Left lung (tissue), 10 donors: ENCODE data around the gene PHYH. TPM values are rescaled to one million over a fixed set of nuclear protein-coding genes. Genes with fewer than 3 reads are reported as not detected.
"Not testable (repeated sequence)": the region's sequence is repeated elsewhere in the genome, so short reads cannot be mapped to it uniquely, and the experiment has no call there.

Experiments used
- ATAC-seq: fragments of 200-7000 bp; cut with Tn5 transposase; one replicate; pipeline ENCODE4 v1.9.1; 2020; ENCODE audit warnings: moderate library complexity
- DNase-seq, 4 donors: peaks; one replicate each; pipeline ENCODE4 v3.0.0-alpha.2; 2013 to 2020
- H3K27ac ChIP-seq, 2 donors: fragments of 200-600 bp; sonication (generic) in 1 of 2; one replicate each; pipeline versions ENCODE4 v1.5.0 to v1.8.0; 2020 to 2021
- H3K27me3 ChIP-seq, 2 donors: fragments of 200-600 bp; sonication (generic) in 1 of 2; one replicate each; pipeline versions ENCODE4 v1.5.0 to v1.8.0; 2020 to 2021
- H3K36me3 ChIP-seq, 2 donors: fragments of 200-600 bp; sonication (generic) in 1 of 2; one replicate each; pipeline versions ENCODE4 v1.5.0 to v1.8.0; 2020 to 2021
- H3K4me1 ChIP-seq, 2 donors: fragments of 200-600 bp; one replicate each; pipeline ENCODE4 v1.8.0; 2021
- H3K4me3 ChIP-seq, 2 donors: fragments of 200-600 bp; sonication (generic) in 1 of 2; one replicate each; pipeline versions ENCODE4 v1.5.0 to v1.8.0; 2020 to 2021; ENCODE audit warnings: mild to moderate bottlenecking in 1 of 2
- H3K9me3 ChIP-seq, 2 donors: fragments of 200-600 bp; sonication (generic) in 1 of 2; one replicate each; pipeline versions ENCODE4 v1.5.0 to v1.8.0; 2020 to 2021
- CTCF ChIP-seq, 2 donors: fragments of 200-600 bp; sonication (generic) in 1 of 2; IDR thresholded peaks; one replicate each; pipeline versions ENCODE4 v1.5.0 to v1.8.0; 2021; ENCODE audit warnings: antibody characterized with exemption in 2 of 2
- intact Hi-C, 2 donors: fragments of 100-400 bp; cut with DNase I; formaldehyde crosslinking; loops; one replicate each; pipeline versions ENCODE4 v1.11.2 to v1.14.2; 2022
- polyA plus RNA-seq, 6 donors: library from polyadenylated mRNA; unstranded; fragments of 120-200 nt; gene quantifications; one replicate each; pipeline ENCODE4 v1.2.1, GENCODE V29; 2013; ENCODE audit not compliant: insufficient read length in 6 of 6
- total RNA-seq, 2 donors: library from RNA; stranded (reverse); fragmentation: NEBNext Ultra II Directional; extraction: Animal tissue kit (Norgen Biotek cat#: 25700); gene quantifications; one replicate each; pipeline ENCODE4 v1.2.1, GENCODE V29; 2021
- donor health status: DM: no; HTN: yes; CAD: no.
- donor health status: DM: no; HTN: no; CAD: no.

Gene PHYH
- total and polyA plus RNA-seq, 8 donors: 26.4 to 46.9 (median 31.1) TPM

DNA sequence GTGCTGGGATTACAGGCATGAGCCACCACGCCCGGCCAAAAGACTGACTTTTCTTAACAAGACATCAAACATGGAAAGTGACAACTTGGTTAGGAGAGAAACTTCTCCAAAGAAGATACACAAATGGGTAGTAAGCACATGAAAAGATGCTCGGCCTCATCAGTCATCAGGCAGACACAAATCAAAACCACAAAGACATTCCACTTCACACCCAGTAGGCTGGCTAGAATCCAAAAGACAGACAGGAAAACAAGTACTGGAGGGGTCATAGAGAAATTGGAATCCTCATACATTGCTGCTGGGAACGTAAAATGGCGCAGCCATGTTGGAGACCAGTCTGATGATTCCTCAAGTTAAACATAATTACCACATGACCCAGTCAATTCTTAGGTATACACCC is 31.8 kb upstream of the PHYH start:
- intact Hi-C loops: no loop called here
- ATAC-seq (no peak), DNase-seq (no peak)
- H3K4me1 ChIP-seq: no peaks in the 10 kb centered on the region
- no peaks in the 10 kb centered on the region for H3K27me3 ChIP-seq
- no peak overlapping the region for H3K4me3 ChIP-seq
- no peak for TF ChIP-seq CTCF (IDR thresholded peaks at IDR 0.05)
- peaks cover 0 to 98% of the 10 kb centered on the region in 2 donors for H3K36me3 ChIP-seq
- H3K9me3 ChIP-seq: no peaks in the 10 kb centered on the region
- no peak overlapping the region for H3K27ac ChIP-seq

DNA sequence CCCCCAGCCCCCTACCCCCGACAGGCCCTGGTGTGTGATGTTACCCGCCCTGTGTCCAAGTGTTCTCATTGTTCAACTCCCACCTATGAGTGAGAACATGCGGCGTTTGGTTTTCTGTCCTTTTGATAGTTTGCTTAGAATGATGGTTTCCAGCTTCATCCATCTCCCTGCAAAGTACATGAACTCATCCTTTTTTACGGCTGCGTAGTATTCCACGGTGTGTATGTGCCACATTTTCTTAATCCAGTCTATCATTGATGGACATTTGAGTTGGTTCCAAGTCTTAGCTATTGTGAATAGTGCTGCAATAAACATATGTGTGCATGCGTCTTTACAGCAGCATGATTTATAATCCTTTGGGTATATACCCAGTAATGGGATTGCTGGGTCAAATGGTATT is 31.1 kb upstream of the PHYH start:
- H3K27ac ChIP-seq, ATAC-seq, DNase-seq, H3K27me3 ChIP-seq, H3K4me3 ChIP-seq, intact Hi-C loops, H3K4me1 ChIP-seq, H3K9me3 ChIP-seq: not testable (repeated sequence)
- peaks cover 0 to 94% of the 10 kb centered on the region in 2 donors for H3K36me3 ChIP-seq

DNA sequence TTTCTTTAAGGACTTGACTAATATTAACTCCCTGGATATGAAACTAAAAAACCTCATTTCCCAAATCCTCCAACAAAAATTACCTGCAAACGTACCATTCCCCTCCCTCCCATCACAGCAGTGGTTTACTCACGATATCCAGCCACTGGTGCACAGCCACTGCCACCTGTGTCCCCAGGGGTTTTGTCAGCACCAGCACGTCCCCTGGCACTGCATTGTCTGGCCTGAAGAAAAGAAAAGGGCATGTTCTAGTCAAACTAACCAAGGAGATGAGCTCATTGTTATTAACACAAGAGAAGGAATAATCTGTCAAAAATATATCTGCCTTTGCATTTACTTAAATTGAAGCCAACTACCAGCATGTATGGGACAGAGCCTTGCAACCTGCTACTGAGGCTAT is 29.7 kb upstream of the PHYH start:
- no peak for TF ChIP-seq CTCF (IDR thresholded peaks at IDR 0.05)
- peaks cover 0 to 95% of the 10 kb centered on the region in 2 donors for H3K36me3 ChIP-seq
- H3K27ac ChIP-seq: no peak overlapping the region
- H3K9me3 ChIP-seq: no peaks in the 10 kb centered on the region
- intact Hi-C loops: no loop called here
- H3K4me1 ChIP-seq: no peaks in the 10 kb centered on the region
- H3K27me3 ChIP-seq: no peaks in the 10 kb centered on the region
- DNase-seq: no peak
- no peak overlapping the region for H3K4me3 ChIP-seq
- no peak for ATAC-seq

DNA sequence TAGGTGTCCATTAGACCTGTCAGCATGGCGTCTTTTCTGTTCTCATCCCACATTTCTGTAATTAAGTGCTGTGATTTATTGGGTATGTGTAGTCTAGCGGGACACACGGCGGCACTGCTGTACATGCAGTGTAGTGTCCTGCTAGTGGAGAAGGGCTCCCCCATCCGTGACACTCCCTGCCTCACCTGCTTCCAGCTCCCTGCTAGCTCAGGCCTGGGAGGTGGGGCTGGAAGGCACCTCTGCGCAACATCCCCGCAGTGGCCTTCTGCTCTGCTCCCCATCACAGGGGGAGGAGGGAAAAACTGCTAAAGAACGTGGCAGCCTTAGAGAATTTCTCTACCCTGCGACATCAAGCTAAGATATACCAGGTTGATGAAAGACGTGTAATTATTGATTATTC is 28.7 kb upstream of the PHYH start:
- intact Hi-C loops: no loop called here
- no peak for ATAC-seq
- H3K36me3 ChIP-seq: peaks cover 0 to 95% of the 10 kb centered on the region in 2 donors
- H3K4me1 ChIP-seq: no peaks in the 10 kb centered on the region
- DNase-seq: no peak
- no peaks in the 10 kb centered on the region for H3K27me3 ChIP-seq
- no peaks in the 10 kb centered on the region for H3K9me3 ChIP-seq
- TF ChIP-seq CTCF (IDR thresholded peaks at IDR 0.05): no peak
- no peak overlapping the region for H3K27ac ChIP-seq
- H3K4me3 ChIP-seq: no peak overlapping the region

GRCh38 chr10:13328126-13328525 is 28.3 kb upstream of the PHYH start:
- TF ChIP-seq CTCF (IDR thresholded peaks at IDR 0.05): no peak
- Histone ChIP-seq H3K4me3 (no peak overlapping the region), H3K27me3 (no peaks in the 10 kb centered on the region)

GRCh38 chr10:13327534-13327933 is 27.7 kb upstream of the PHYH start:
- no peaks in the 10 kb centered on the region for H3K4me1 ChIP-seq
- no peaks in the 10 kb centered on the region for H3K9me3 ChIP-seq
- DNase-seq: no peak
- H3K36me3 ChIP-seq: peaks cover 0 to 95% of the 10 kb centered on the region in 2 donors
- no peak for ATAC-seq
- intact Hi-C loops: no loop called here
- no peak overlapping the region for H3K4me3 ChIP-seq
- no peaks in the 10 kb centered on the region for H3K27me3 ChIP-seq
- no peak overlapping the region for H3K27ac ChIP-seq
- no peak for TF ChIP-seq CTCF (IDR thresholded peaks at IDR 0.05)

More at GRCh38 chr10:13328126-13328525, 28.3 kb upstream of the PHYH start:
- Histone ChIP-seq H3K27ac (no peak overlapping the region), H3K9me3 (no peaks in the 10 kb centered on the region), H3K36me3 (peaks cover 0 to 95% of the 10 kb centered on the region in 2 donors), H3K4me1 (no peaks in the 10 kb centered on the region)
- intact Hi-C loops: no loop called here
- ATAC-seq: no peak
- DNase-seq: no peak
